K562 (cell line): ENCODE data around the gene CCND3. TPM values are rescaled to one million over a fixed set of nuclear protein-coding genes. Genes with fewer than 3 reads are reported as not detected.

ENCODE experiments used
- ATAC-seq: fragments of 200-7000 bp; cut with Tn5 transposase; 3 replicates; pipeline ENCODE4 v1.9.1; 2020; ENCODE audit warnings: moderate library complexity
- BruUV-seq: library from RNA; stranded (reverse); fragments of 400-500 nt; replicated peaks from 2 replicates; lab custom pipeline; 2021; lab: Mats Ljungman, UMichigan
- CTCF ChIA-PET: fragments of 300-600 bp; formaldehyde crosslinking; extraction: SDS; loops from one replicate; lab custom pipeline; 2021; ENCODE audit warnings: low intra/inter-chr PET ratio; lab: Yijun Ruan, JAX
- POLR2A ChIA-PET: fragments of 300-600, 350-650 bp; sonication (Branson Sonifier 250); formaldehyde crosslinking; extraction: SDS; loops from one replicate; lab custom pipeline; 2021; ENCODE audit warnings: antibody characterized with exemption, inconsistent platforms; lab: Yijun Ruan, JAX
- DNase-seq, 4 experiments: peaks; one replicate each; pipeline versions ENCODE4 v3.0.0 to v3.0.0-alpha.2; 2011 to 2018; ENCODE audit warnings: low spot score in 3 of 4, mixed read lengths in 3 of 4; ENCODE audit errors: extremely low read depth in 1 of 4
- FAIRE-seq: peaks from 2 replicates; lab custom pipeline; 2011; peaks lifted over from hg19 to GRCh38; lab: Jason Lieb, UNC
- H2AFZ ChIP-seq: 2 replicates; pipeline ENCODE4 v1.6.0; 2011; ENCODE audit warnings: low read depth, low read length, control low read depth, inconsistent platforms
- H3K27ac ChIP-seq: fragments of 200-600 bp; 3 replicates; pipeline ENCODE4 v1.8.0; 2011; ENCODE audit warnings: low read depth, mild to moderate bottlenecking, control low read depth, inconsistent platforms, low read length, moderate library complexity, mixed read lengths; ENCODE audit errors: extremely low read depth
- H3K27me3 ChIP-seq, 2 experiments: fragments of 300-600 bp in 1 of 2; 2 replicates in 1 of 2; 3 replicates in 1 of 2; pipeline versions ENCODE4 v1.6.0 to v1.8.0; 2011; ENCODE audit warnings: inconsistent platforms in 2 of 2, low read length in 2 of 2, mild to moderate bottlenecking in 1 of 2, mixed read lengths in 1 of 2, moderate library complexity in 1 of 2; ENCODE audit not compliant: control insufficient read depth in 2 of 2, insufficient read depth in 2 of 2
- H3K36me3 ChIP-seq: fragments of 300-600 bp; 3 replicates; pipeline ENCODE4 v1.8.0; 2011; ENCODE audit warnings: mild to moderate bottlenecking, low read length, inconsistent platforms; ENCODE audit not compliant: control insufficient read depth, insufficient read depth
- H3K4me1 ChIP-seq, 2 experiments: fragments of 200-600 bp in 1 of 2; replicated peaks in 1 of 2; 2 replicates in 1 of 2; 3 replicates in 1 of 2; pipeline versions ENCODE4 v1.5.1 to v1.8.0; 2011; ENCODE audit warnings: inconsistent platforms in 2 of 2, low read length in 2 of 2, mild to moderate bottlenecking in 1 of 2, mixed read lengths in 1 of 2, moderate library complexity in 1 of 2; ENCODE audit not compliant: control insufficient read depth in 2 of 2, insufficient read depth in 2 of 2
- H3K4me2 ChIP-seq: 2 replicates; pipeline ENCODE4 v1.6.1; 2011; ENCODE audit warnings: low read length, control low read depth, inconsistent platforms, mixed read lengths; ENCODE audit not compliant: insufficient read depth
- H3K4me3 ChIP-seq: fragments of 200-600 bp; sonication (generic), shearing (Covaris generic); 2 replicates; pipeline ENCODE4 v1.5.1; 2016; ENCODE audit warnings: control low read depth, inconsistent platforms
- H3K79me2 ChIP-seq: fragments of 200-600 bp; 3 replicates; pipeline ENCODE4 v1.8.0; 2011; ENCODE audit warnings: low read length, inconsistent platforms; ENCODE audit not compliant: control insufficient read depth, insufficient read depth
- H3K9ac ChIP-seq, 2 experiments: 2 replicates each; pipeline versions ENCODE4 v1.6.0 to v1.6.1; 2011; ENCODE audit warnings: low read depth in 2 of 2, low read length in 2 of 2, control low read depth in 1 of 2, inconsistent platforms in 1 of 2, mild to moderate bottlenecking in 1 of 2, mixed read lengths in 1 of 2; ENCODE audit not compliant: insufficient read depth in 1 of 2
- H3K9me1 ChIP-seq: one replicate; pipeline ENCODE4 v1.6.0; 2011; ENCODE audit warnings: inconsistent platforms, mild to moderate bottlenecking, low read length, moderate library complexity; ENCODE audit not compliant: control insufficient read depth, insufficient read depth
- H3K9me3 ChIP-seq: replicated peaks from 2 replicates; pipeline ENCODE4 v1.5.1; 2011; ENCODE audit warnings: low read depth, low read length, inconsistent platforms; ENCODE audit not compliant: control insufficient read depth, insufficient read depth
- H4K20me1 ChIP-seq: replicated peaks from 2 replicates; pipeline ENCODE4 v1.6.1; 2011; ENCODE audit warnings: low read length, inconsistent platforms, mixed read lengths; ENCODE audit not compliant: control insufficient read depth, insufficient read depth
- ARNT ChIP-seq, 2 experiments: fragments of 450-650 bp; IDR thresholded peaks; 2 replicates each; pipeline ENCODE4 v1.6.1; 2016; ENCODE audit warnings: mild to moderate bottlenecking in 1 of 2
- BRD4 ChIP-seq: fragments of 200-600 bp; sonication (generic); IDR thresholded peaks from 2 replicates; pipeline ENCODE4 v1.6.1; 2017; ENCODE audit warnings: inconsistent platforms
- CHAMP1 ChIP-seq: fragments of 450-650 bp; IDR thresholded peaks from 2 replicates; pipeline ENCODE4 v1.6.1; 2016; ENCODE audit warnings: mild to moderate bottlenecking
- CHD4 ChIP-seq: fragments of 200-600 bp; sonication (generic); IDR thresholded peaks from 3 replicates; pipeline ENCODE4 v1.6.1; 2012; ENCODE audit warnings: low read depth, mild to moderate bottlenecking, mixed read lengths, low read length, inconsistent platforms; ENCODE audit not compliant: insufficient read depth, insufficient replicate concordance, poor library complexity, severe bottlenecking
- E2F6 ChIP-seq, 2 experiments: IDR thresholded peaks; 2 replicates each; pipeline ENCODE4 v1.6.1; 2011; ENCODE audit warnings: borderline replicate concordance in 1 of 2, control low read depth in 1 of 2, low read depth in 1 of 2, low read length in 1 of 2, mild to moderate bottlenecking in 1 of 2, mixed read lengths in 1 of 2, moderate library complexity in 1 of 2; ENCODE audit not compliant: insufficient read depth in 1 of 2, insufficient read length in 1 of 2, poor library complexity in 1 of 2, severe bottlenecking in 1 of 2; ENCODE audit errors: extremely low read depth in 1 of 2
- ESRRA ChIP-seq: fragments of 450-650 bp; IDR thresholded peaks from 2 replicates; pipeline ENCODE4 v1.6.1; 2014; ENCODE audit warnings: low read depth, mild to moderate bottlenecking, moderate library complexity, borderline replicate concordance
- HDAC1 ChIP-seq, 2 experiments: fragments of 450-650 bp; IDR thresholded peaks; 2 replicates each; pipeline ENCODE4 v1.6.1; 2016 to 2017; ENCODE audit warnings: inconsistent platforms in 1 of 2, mild to moderate bottlenecking in 1 of 2, moderate library complexity in 1 of 2
- HDAC2 ChIP-seq: fragments of 450-650 bp; IDR thresholded peaks from 2 replicates; pipeline ENCODE4 v1.6.1; 2016; ENCODE audit warnings: mild to moderate bottlenecking
- KDM1A ChIP-seq, 2 experiments: fragments of 450-650 bp; IDR thresholded peaks; 2 replicates each; pipeline ENCODE4 v1.6.1; 2016; ENCODE audit warnings: mild to moderate bottlenecking in 2 of 2
- KLF1 ChIP-seq: fragments of 450-650 bp; IDR thresholded peaks from 2 replicates; pipeline ENCODE4 v1.6.1; 2016; ENCODE audit warnings: missing genetic modification characterization, missing compliant biosample characterization
- LARP7 ChIP-seq: fragments of 450-650 bp; IDR thresholded peaks from 2 replicates; pipeline ENCODE4 v1.6.1; 2016
- PHF20 ChIP-seq: fragments of 450-650 bp; IDR thresholded peaks from 2 replicates; pipeline ENCODE4 v1.6.1; 2018; ENCODE audit not compliant: partially characterized antibody
- RCOR1 ChIP-seq, 2 experiments: IDR thresholded peaks; 2 replicates each; pipeline ENCODE4 v1.6.1; 2012; ENCODE audit warnings: low read depth in 2 of 2, low read length in 2 of 2, borderline replicate concordance in 1 of 2, improper control_type of control experiment in 1 of 2
- SMARCA5 ChIP-seq: fragments of 450-650 bp; IDR thresholded peaks from 2 replicates; pipeline ENCODE4 v1.6.1; 2016
- TAL1 ChIP-seq: fragments of 450-650 bp; IDR thresholded peaks from 2 replicates; pipeline ENCODE4 v1.6.1; 2016; ENCODE audit warnings: mild to moderate bottlenecking
- ZNF639 ChIP-seq, 2 experiments: fragments of 200-800 bp in 1 of 2; sonication (Bioruptor generic) in 1 of 2; sonication (generic) in 1 of 2; formaldehyde crosslinking in 1 of 2; IDR thresholded peaks in 1 of 2; conservative IDR thresholded peaks in 1 of 2; 2 replicates each; pipeline versions ENCODE4 v1.5.0 to v1.6.1; 2016 to 2020; ENCODE audit warnings: missing compliant biosample characterization in 1 of 2, missing genetic modification characterization in 1 of 2, missing genetic modification reagents in 1 of 2
- ZNF695 ChIP-seq: fragments of 450-650 bp; formaldehyde crosslinking; IDR thresholded peaks from 2 replicates; pipeline ENCODE4 v1.4.0; 2020; ENCODE audit warnings: mild to moderate bottlenecking, moderate library complexity
- WGBS: fragments of 100-300 bp; shearing (Covaris generic); methylation state at CpG from one replicate; pipeline ENCODE4 v1.1.6; 2016; ENCODE audit warnings: low coverage, mixed read lengths; ENCODE audit not compliant: insufficient coverage; ENCODE audit errors: missing lambda C conversion rate; 5-methylcytosine and 5-hydroxymethylcytosine counted together
- in situ Hi-C: fragments of 300-500 bp; cut with MboI; formaldehyde crosslinking; loops from 4 replicates; pipeline ENCODE4 v1.15.0; 2018; ENCODE audit warnings: inconsistent platforms, mixed read lengths
- intact Hi-C: fragments of 100-400 bp; cut with micrococcal nuclease; formaldehyde crosslinking; loops from 2 replicates; pipeline ENCODE4 v1.14.2; 2022
- polyA plus RNA-seq, 8 experiments: library from polyadenylated mRNA; depleted of rRNA in 4 of 8; stranded (reverse) in 5 of 8; unstranded in 3 of 8; fragments of >200 nt; fragmentation: Nextera tagmentation in 2 of 8; fragmentation: Illumina TruSeq in 1 of 8; extraction: Ambion mirVana in 2 of 8; extraction: Trizol in 1 of 8; gene quantifications; 2 replicates each; pipeline versions ENCODE4 v1.2.1 to v1.2.3, GENCODE V29; 2011 to 2014; ENCODE audit warnings: inconsistent platforms in 1 of 8, missing spikeins in 1 of 8
- total RNA-seq, 7 experiments: library from RNA; depleted of rRNA in 6 of 7; stranded (reverse); fragments of >200 nt in 6 of 7; fragmentation: Illumina TruSeq in 2 of 7; extraction: Trizol in 2 of 7; gene quantifications; 2 replicates each; pipeline versions ENCODE4 v1.2.1 to v1.2.3, GENCODE V29; 2011 to 2021; ENCODE audit warnings: low replicate concordance in 1 of 7

Gene CCND3
- total and polyA plus RNA-seq, 9 of the 15 experiments (the other 6 are each of a cell fraction or from before 2014, with no cell fraction given), result 21.5 to 204 (median 97.4) TPM

- no TSS peak for BruUV-seq
- intact Hi-C loops (no loop called here), in situ Hi-C loops (no loop called here)
- Histone ChIP-seq H3K4me3 (no peak overlapping the region), H3K36me3 (no peaks in the 10 kb centered on the region), H4K20me1 (no peaks in the 10 kb centered on the region), H3K4me1 (peaks cover 32 to 47% of the 10 kb centered on the region in 2 experiments), H3K27ac (peak overlapping the region; percentile 81; the same call in 1 of the 3 replicates), H3K79me2 (no peaks in the 10 kb centered on the region), H2AFZ (peak overlapping the region; percentile 82; the same call in 1 of the 2 replicates), H3K9me3 (no peaks in the 10 kb centered on the region), H3K4me2 (no peak overlapping the region), H3K27me3 (no peaks in the 10 kb centered on the region), H3K9me1 (no peaks in the 10 kb centered on the region), H3K9ac (peak overlapping the region in 1 of 2 experiments; percentile 3; a peak in 1 of 4 replicates)
- DNase-seq (no peak), FAIRE-seq (no peak), ATAC-seq (no peak)
- POLR2A ChIA-PET, result interaction anchor here (0.6 to 1.2 kb wide), 6 partner anchors 11 to 1743 kb away, joined by 3 to 5 read pairs (median 3); no protein-coding TSS in a partner anchor
- WGBS, result 74% methylated on average over 11 of the region's 11 CpGs
- CTCF ChIA-PET, result no interaction called here
- TF ChIP-seq PHF20 (peak; percentile 34), ARNT (IDR thresholded peaks at IDR 0.05) (0 out of 4 replicates have a peak, but pooled peaks of 1 of the 2 experiments have one; percentile 39), KLF1 (tag) (no peak), BRD4 (0 out of 2 replicates have a peak, but pooled peaks have one; percentile 3), HDAC2 (peak; percentile 95), CHAMP1 (0 out of 2 replicates have a peak, but pooled peaks have one; percentile 18), ZNF639 (CRISPR knock-in tag; conservative IDR thresholded peaks at IDR 0.05 in 1 of 2, IDR thresholded peaks at IDR 0.05 in 1 of 2) (no peak), E2F6 (IDR thresholded peaks at IDR 0.05; ENCODE audit: borderline replicate concordance in 1 of 2, extremely low read depth in 1 of 2, insufficient read depth in 1 of 2, insufficient read length in 1 of 2, low read depth in 1 of 2, low read length in 1 of 2, poor library complexity in 1 of 2, severe bottlenecking in 1 of 2) (no peak), RCOR1 (IDR thresholded peaks at IDR 0.05; ENCODE audit: borderline replicate concordance in 1 of 2, low read depth in 2 of 2, low read length in 2 of 2) (peak in 1 of 2 experiments; percentile 75; a peak in 2 of 4 replicates), ZNF695 (CRISPR knock-in tag) (no peak), KDM1A (IDR thresholded peaks at IDR 0.05) (peak; percentile 89 to 95), SMARCA5 (peak; percentile 94), LARP7 (no peak), TAL1 (no peak), ESRRA (peak; percentile 97), HDAC1 (IDR thresholded peaks at IDR 0.05) (peak; percentile 48 to 71; a peak in 1 of 4 replicates), CHD4 (peak; percentile 76)
Observed at GRCh38 chr6:41965429-41966213, 24.0 kb upstream of the CCND3 start.
